GM12878 (cell line): ENCODE results near the gene PTPRJ. TPM values are rescaled to one million over a fixed set of nuclear protein-coding genes. Genes with fewer than 3 reads are reported as not detected.

Source experiments
- ATAC-seq: fragments of 200-7000 bp; cut with Tn5 transposase; 3 replicates; pipeline ENCODE4 v1.9.1; 2020; ENCODE audit warnings: mild to moderate bottlenecking, moderate library complexity
- BruUV-seq: library from RNA; stranded (reverse); fragments of 400-500 nt; replicated peaks from 2 replicates; lab custom pipeline; 2021; lab: Mats Ljungman, UMichigan
- CTCF ChIA-PET: fragments of 300-600 bp; sonication (Branson Sonifier 250); formaldehyde crosslinking; extraction: SDS; loops from one replicate; lab custom pipeline; 2021; ENCODE audit warnings: inconsistent platforms; lab: Yijun Ruan, JAX
- POLR2A ChIA-PET: fragments of 350-600 bp; formaldehyde crosslinking; extraction: SDS; loops from one replicate; lab custom pipeline; 2021; ENCODE audit warnings: inconsistent platforms; lab: Charles Lee
- RAD21 ChIA-PET: fragments of 300-600 bp; sonication (Branson Sonifier 250); formaldehyde crosslinking; loops from one replicate; lab custom pipeline; 2023; ENCODE audit warnings: antibody characterized with exemption; ENCODE audit not compliant: unreplicated experiment; lab: Charles Lee
- SMC1A ChIA-PET: fragments of 300-600 bp; sonication (Branson Sonifier 250); formaldehyde crosslinking; loops from one replicate; lab custom pipeline; 2023; ENCODE audit not compliant: unreplicated experiment, uncharacterized antibody; lab: Charles Lee
- DNase-seq: peaks from one replicate; pipeline ENCODE4 v3.0.0-alpha.2; 2011; ENCODE audit warnings: low read depth, low spot score
- FAIRE-seq: peaks from 3 replicates; lab custom pipeline; 2011; peaks lifted over from hg19 to GRCh38; lab: Jason Lieb, UNC
- H2AFZ ChIP-seq: 2 replicates; pipeline ENCODE4 v1.6.0; 2011; ENCODE audit warnings: low read depth, low read length, control low read depth; ENCODE audit not compliant: control insufficient read depth
- H3K27ac ChIP-seq: 2 replicates; pipeline ENCODE4 v1.5.1; 2011; ENCODE audit warnings: control low read depth; ENCODE audit not compliant: control insufficient read depth, insufficient read depth
- H3K27me3 ChIP-seq, 2 experiments: replicated peaks in 1 of 2; 2 replicates each; pipeline versions ENCODE4 v1.6.0 to v1.6.1; 2011; ENCODE audit warnings: low read length in 1 of 2; ENCODE audit not compliant: control insufficient read depth in 2 of 2, insufficient read depth in 2 of 2
- H3K36me3 ChIP-seq, 2 experiments: 2 replicates each; pipeline ENCODE4 v1.5.1; 2011; ENCODE audit warnings: low read length in 1 of 2; ENCODE audit not compliant: control insufficient read depth in 2 of 2, insufficient read depth in 2 of 2
- H3K4me1 ChIP-seq: 2 replicates; pipeline ENCODE4 v1.6.1; 2011; ENCODE audit warnings: mild to moderate bottlenecking, low read length, moderate library complexity, mixed read lengths; ENCODE audit not compliant: control insufficient read depth, insufficient read depth
- H3K4me2 ChIP-seq: 2 replicates; pipeline ENCODE4 v1.6.0; 2011; ENCODE audit warnings: control low read depth; ENCODE audit not compliant: control insufficient read depth, insufficient read depth
- H3K4me3 ChIP-seq: fragments of 200-600 bp; sonication (generic); 2 replicates; pipeline ENCODE4 v1.5.1; 2016
- H3K79me2 ChIP-seq: 2 replicates; pipeline ENCODE4 v1.6.0; 2011; ENCODE audit warnings: low read length; ENCODE audit not compliant: control insufficient read depth, insufficient read depth
- H3K9ac ChIP-seq: 2 replicates; pipeline ENCODE4 v1.8.0; 2011; ENCODE audit warnings: low read length, control low read depth, mixed read lengths; ENCODE audit not compliant: control insufficient read depth, insufficient read depth
- H3K9me3 ChIP-seq: replicated peaks from 3 replicates; pipeline ENCODE4 v1.5.1; 2011; ENCODE audit warnings: mild to moderate bottlenecking, low read length; ENCODE audit not compliant: control insufficient read depth, insufficient read depth
- H4K20me1 ChIP-seq: 2 replicates; pipeline ENCODE4 v1.6.0; 2011; ENCODE audit not compliant: control insufficient read depth, insufficient read depth
- CUX1 ChIP-seq: IDR thresholded peaks from 2 replicates; pipeline ENCODE4 v1.6.1; 2012; ENCODE audit warnings: improper control_type of control experiment, low read depth, low read length; ENCODE audit not compliant: insufficient replicate concordance
- MLLT1 ChIP-seq: fragments of 450-650 bp; IDR thresholded peaks from 2 replicates; pipeline ENCODE4 v1.6.1; 2016; ENCODE audit warnings: mild to moderate bottlenecking
- SP1 ChIP-seq: IDR thresholded peaks from one replicate; pipeline ENCODE4 v1.6.1; 2011; ENCODE audit warnings: low read depth, low read length
- WGBS: methylation state at CpG from one replicate; pipeline ENCODE4 v1.1.6; 2016; ENCODE audit warnings: low lambda C conversion rate; ENCODE audit not compliant: insufficient replicate concordance, insufficient coverage; ENCODE audit errors: missing lambda C conversion rate; 5-methylcytosine and 5-hydroxymethylcytosine counted together
- in situ Hi-C: fragments of 300-500 bp; cut with MboI; formaldehyde crosslinking; loops from 9 replicates; pipeline ENCODE4 v1.14.3; 2018; ENCODE audit warnings: mixed read lengths
- intact Hi-C: fragments of 100-400 bp; cut with micrococcal nuclease; formaldehyde crosslinking; loops from one replicate; pipeline ENCODE4 v1.14.2; 2022; ENCODE audit not compliant: unreplicated experiment
- polyA plus RNA-seq, 11 experiments: library from polyadenylated mRNA; depleted of rRNA in 4 of 11; unstranded in 6 of 11; stranded (reverse) in 5 of 11; fragments of >200 nt; fragmentation: Nextera tagmentation in 4 of 11; fragmentation: Illumina TruSeq in 1 of 11; extraction: Ambion mirVana in 4 of 11; extraction: Trizol in 1 of 11; gene quantifications; 1 replicate in 1 of 11; 2 replicates in 10 of 11; pipeline versions ENCODE4 v1.2.1 to v1.2.3, GENCODE V29; 2011 to 2016; ENCODE audit warnings: inconsistent platforms in 2 of 11, missing spikeins in 2 of 11, low read depth in 1 of 11
- total RNA-seq, 4 experiments: library from RNA; depleted of rRNA in 3 of 4; stranded (reverse); fragments of >200 nt in 3 of 4; fragmentation: Illumina TruSeq in 1 of 4; extraction: Trizol in 1 of 4; gene quantifications; 2 replicates each; pipeline versions ENCODE4 v1.2.1 to v1.2.3, GENCODE V29; 2013 to 2021

Gene PTPRJ
- total and polyA plus RNA-seq, 10 of the 15 experiments (the other 5 are each of a cell fraction or from before 2014, with no cell fraction given) = 0.22 to 22.4 (median 7.4) TPM

- in situ Hi-C loops (loop anchor here (5.0 kb wide), 1 partner anchor 48 kb away; no protein-coding TSS in a partner anchor), intact Hi-C loops (no loop called here)
- ChIA-PET RAD21 (interaction anchor here (0.5 to 1.3 kb wide), 2 partner anchors 21 to 432 kb away, joined by 3 to 6 read pairs; no protein-coding TSS in a partner anchor), SMC1A (interaction anchor here (0.7 to 2.7 kb wide), 6 partner anchors 12 to 151 kb away, joined by 3 to 15 read pairs (median 4); partner anchors contain the start of gene NUP160), POLR2A (interaction anchor here (1.0 to 1.4 kb wide), 2 partner anchors 9 to 28 kb away, joined by 3 to 10 read pairs; no protein-coding TSS in a partner anchor), CTCF (interaction anchor here (0.6 to 1.4 kb wide), 2 partner anchors 79 to 110 kb away, joined by 3 read pairs; no protein-coding TSS in a partner anchor)
- 0 out of 2 replicates have a peak overlapping the region, but pooled peaks have one; percentile 21 for H3K4me2 ChIP-seq
- H3K36me3 ChIP-seq = 0 out of 4 replicates have a peak, but pooled peaks cover 0 to 2% of the 10 kb centered on the region in 2 experiments
- no TSS peak for BruUV-seq
- 96% methylated on average over 2 of the region's 2 CpGs for WGBS
- FAIRE-seq (no peak), DNase-seq (no peak), ATAC-seq (no peak)
- H3K4me1 ChIP-seq = peaks cover 45% of the 10 kb centered on the region
- TF ChIP-seq MLLT1 = 0 out of 2 replicates have a peak, but pooled peaks have one; percentile 35
- TF ChIP-seq CUX1 = no peak
- TF ChIP-seq SP1 = no peak
- H3K79me2 ChIP-seq = peaks cover 34% of the 10 kb centered on the region
- no peaks in the 10 kb centered on the region for H4K20me1 ChIP-seq
- no peak overlapping the region for H3K4me3 ChIP-seq
- no peaks in the 10 kb centered on the region for H3K9me3 ChIP-seq
- H2AFZ ChIP-seq = no peak overlapping the region
- H3K27me3 ChIP-seq = no peaks in the 10 kb centered on the region; a peak in 1 of 4 replicates
- H3K27ac ChIP-seq = peak overlapping the region; percentile 41
- no peak overlapping the region for H3K9ac ChIP-seq
Measured at GRCh38 chr11:47998733-47999359, 18.5 kb downstream of the PTPRJ start.
